A549 (cell line): Measurements from ENCODE around the gene SAG.

ENCODE experiments used
- BHLHE40 ChIP-seq: IDR thresholded peaks from 2 replicates; pipeline ENCODE4 v1.6.1; 2012; ENCODE audit warnings: low read depth, low read length, inconsistent platforms
- CBX2 ChIP-seq: fragments of 200-600 bp; sonication (generic); IDR thresholded peaks from 2 replicates; pipeline ENCODE4 v1.6.1; 2016; ENCODE audit warnings: low read depth, mild to moderate bottlenecking, borderline replicate concordance
- FOSL2 ChIP-seq, 2 experiments: fragments of 450-650 bp in 1 of 2; fragments of >200 bp in 1 of 2; sonication (Bioruptor Twin) in 1 of 2; formaldehyde crosslinking; IDR thresholded peaks; 2 replicates each; pipeline versions ENCODE4 v1.5.0 to v1.6.1; 2016 to 2020; ENCODE audit warnings: mild to moderate bottlenecking in 1 of 2, moderate library complexity in 1 of 2
- HEYL ChIP-seq: fragments of 250-450 bp; sonication (Bioruptor Pico); IDR thresholded peaks from 2 replicates; pipeline ENCODE4 v1.8.0; 2021; ENCODE audit warnings: mild to moderate bottlenecking, moderate library complexity
- KDM1A ChIP-seq: fragments of 200-600 bp; sonication (generic); IDR thresholded peaks from 2 replicates; pipeline ENCODE4 v1.6.1; 2016; ENCODE audit warnings: low read depth, mild to moderate bottlenecking
- POLR2A ChIP-seq: IDR thresholded peaks from 2 replicates; pipeline ENCODE4 v1.6.1; 2012; ENCODE audit warnings: mild to moderate bottlenecking, low read length
- POLR2AphosphoS2 ChIP-seq: conservative IDR thresholded peaks from 2 replicates; pipeline ENCODE4 v1.6.1; 2012; ENCODE audit warnings: low read length, improper control_type of control experiment, inconsistent platforms
- RAD21 ChIP-seq, 2 experiments: fragments of >200 bp in 1 of 2; sonication (Bioruptor Twin) in 1 of 2; formaldehyde crosslinking in 1 of 2; IDR thresholded peaks in 1 of 2; conservative IDR thresholded peaks in 1 of 2; 2 replicates in 1 of 2; 3 replicates in 1 of 2; pipeline ENCODE4 v1.6.1; 2012 to 2018; ENCODE audit warnings: inconsistent platforms in 1 of 2
- RCOR1 ChIP-seq: fragments of 150-350 bp; IDR thresholded peaks from 2 replicates; pipeline ENCODE4 v1.6.1; 2014; ENCODE audit warnings: antibody characterized with exemption, low read length, low read depth
- RNF2 ChIP-seq: fragments of 200-600 bp; sonication (generic); IDR thresholded peaks from 2 replicates; pipeline ENCODE4 v1.6.1; 2016; ENCODE audit warnings: low read depth, mild to moderate bottlenecking, antibody characterized with exemption, moderate library complexity, borderline replicate concordance
- TP53 ChIP-seq: fragments of 250-450 bp; sonication (Bioruptor Pico); IDR thresholded peaks from 2 replicates; pipeline ENCODE4 v1.5.0; 2021; ENCODE audit warnings: mild to moderate bottlenecking, moderate library complexity
- ZNF302 ChIP-seq: fragments of 250-450 bp; sonication (Bioruptor Pico); IDR thresholded peaks from 2 replicates; pipeline ENCODE4 v1.9.0; 2021; ENCODE audit warnings: inconsistent platforms, mild to moderate bottlenecking, moderate library complexity
- TF ChIP-seq, protein P1 (sequence below): fragments of >200 bp; sonication (Bioruptor Twin); formaldehyde crosslinking; IDR thresholded peaks from 3 replicates; pipeline ENCODE4 v1.5.1; 2016
- TF ChIP-seq, protein P2 (sequence below): fragments of >200 bp; sonication (Bioruptor Twin); formaldehyde crosslinking; IDR thresholded peaks from 3 replicates; pipeline ENCODE4 v1.6.1; 2016

DNA sequence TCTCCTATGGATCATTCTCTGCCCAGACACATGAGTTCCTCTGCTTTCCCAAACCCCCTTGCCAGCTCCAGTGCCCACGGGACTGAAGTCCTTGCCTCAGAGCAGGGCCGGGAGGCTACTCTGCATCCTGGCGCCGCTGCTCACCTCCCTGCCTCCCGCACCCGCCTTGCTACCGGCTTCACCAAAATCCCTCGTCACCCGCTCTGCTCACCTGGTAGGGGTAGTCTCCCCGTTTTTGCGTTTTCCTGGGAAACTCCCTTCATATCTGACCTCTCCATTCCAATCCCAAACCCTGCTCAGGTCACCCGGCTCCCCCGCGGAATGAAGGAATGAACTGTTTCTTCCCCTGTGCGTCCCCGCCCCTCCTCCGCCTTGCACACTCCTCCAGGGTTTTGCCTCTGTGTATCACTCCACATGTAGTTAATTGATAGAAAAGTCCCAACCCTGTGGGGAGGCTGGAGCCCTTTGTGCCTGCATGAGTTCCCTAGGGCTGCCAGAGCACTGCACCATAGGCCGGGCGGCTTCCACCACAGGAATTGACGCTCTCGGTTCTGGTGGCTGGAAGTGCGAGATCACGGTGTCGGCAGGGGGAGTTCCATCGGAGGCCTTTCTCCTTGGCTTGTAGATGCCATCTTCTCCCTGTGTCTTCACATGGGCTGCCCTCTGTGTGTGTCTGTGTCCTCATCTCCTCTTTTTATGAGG lies 44.7 kb downstream of the SAG start:
- TF ChIP-seq POLR2A (no peak), RNF2 (no peak), HEYL (CRISPR knock-in tag) (no peak), BHLHE40 (no peak), CBX2 (no peak), TP53 (CRISPR knock-in tag) (no peak), POLR2AphosphoS2 (no peak), FOSL2 (IDR thresholded peaks at IDR 0.05) (no peak), FOSL2 (CRISPR knock-in tag; IDR thresholded peaks at IDR 0.05) (no peak), RAD21 (conservative IDR thresholded peaks at IDR 0.05 in 1 of 2, IDR thresholded peaks at IDR 0.05 in 1 of 2) (no peak), RCOR1 (no peak), KDM1A (no peak), ZNF302 (CRISPR knock-in tag) (no peak)
- TF ChIP-seq, protein P1, sequence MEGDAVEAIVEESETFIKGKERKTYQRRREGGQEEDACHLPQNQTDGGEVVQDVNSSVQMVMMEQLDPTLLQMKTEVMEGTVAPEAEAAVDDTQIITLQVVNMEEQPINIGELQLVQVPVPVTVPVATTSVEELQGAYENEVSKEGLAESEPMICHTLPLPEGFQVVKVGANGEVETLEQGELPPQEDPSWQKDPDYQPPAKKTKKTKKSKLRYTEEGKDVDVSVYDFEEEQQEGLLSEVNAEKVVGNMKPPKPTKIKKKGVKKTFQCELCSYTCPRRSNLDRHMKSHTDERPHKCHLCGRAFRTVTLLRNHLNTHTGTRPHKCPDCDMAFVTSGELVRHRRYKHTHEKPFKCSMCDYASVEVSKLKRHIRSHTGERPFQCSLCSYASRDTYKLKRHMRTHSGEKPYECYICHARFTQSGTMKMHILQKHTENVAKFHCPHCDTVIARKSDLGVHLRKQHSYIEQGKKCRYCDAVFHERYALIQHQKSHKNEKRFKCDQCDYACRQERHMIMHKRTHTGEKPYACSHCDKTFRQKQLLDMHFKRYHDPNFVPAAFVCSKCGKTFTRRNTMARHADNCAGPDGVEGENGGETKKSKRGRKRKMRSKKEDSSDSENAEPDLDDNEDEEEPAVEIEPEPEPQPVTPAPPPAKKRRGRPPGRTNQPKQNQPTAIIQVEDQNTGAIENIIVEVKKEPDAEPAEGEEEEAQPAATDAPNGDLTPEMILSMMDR, result no peak
- TF ChIP-seq, protein P2, sequence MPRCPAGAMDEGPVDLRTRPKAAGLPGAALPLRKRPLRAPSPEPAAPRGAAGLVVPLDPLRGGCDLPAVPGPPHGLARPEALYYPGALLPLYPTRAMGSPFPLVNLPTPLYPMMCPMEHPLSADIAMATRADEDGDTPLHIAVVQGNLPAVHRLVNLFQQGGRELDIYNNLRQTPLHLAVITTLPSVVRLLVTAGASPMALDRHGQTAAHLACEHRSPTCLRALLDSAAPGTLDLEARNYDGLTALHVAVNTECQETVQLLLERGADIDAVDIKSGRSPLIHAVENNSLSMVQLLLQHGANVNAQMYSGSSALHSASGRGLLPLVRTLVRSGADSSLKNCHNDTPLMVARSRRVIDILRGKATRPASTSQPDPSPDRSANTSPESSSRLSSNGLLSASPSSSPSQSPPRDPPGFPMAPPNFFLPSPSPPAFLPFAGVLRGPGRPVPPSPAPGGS, result no peak
